ENCODE measurements around the gene APBA1.

DNA sequence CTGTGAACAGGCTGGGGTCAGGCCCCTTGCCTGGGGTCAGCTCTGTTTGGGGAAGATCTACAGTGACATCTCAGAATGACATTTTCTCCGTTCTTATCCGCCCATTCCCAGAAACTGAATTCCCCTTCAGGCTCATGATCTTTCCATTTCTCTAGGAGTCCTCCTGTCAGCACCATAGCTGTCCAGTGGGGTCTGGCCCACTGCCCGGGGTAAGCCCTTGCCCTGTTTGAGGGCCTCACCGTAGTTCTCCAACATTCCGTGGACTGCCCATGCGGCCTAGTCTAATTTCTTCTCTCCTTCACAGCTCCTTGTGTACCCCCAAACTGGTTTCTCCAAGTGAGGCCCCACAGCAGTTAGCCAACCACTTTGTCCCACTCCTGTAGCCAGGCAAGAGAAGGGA is 278.7 kb downstream of the APBA1 start:
- TF ChIP-seq, protein P1, sequence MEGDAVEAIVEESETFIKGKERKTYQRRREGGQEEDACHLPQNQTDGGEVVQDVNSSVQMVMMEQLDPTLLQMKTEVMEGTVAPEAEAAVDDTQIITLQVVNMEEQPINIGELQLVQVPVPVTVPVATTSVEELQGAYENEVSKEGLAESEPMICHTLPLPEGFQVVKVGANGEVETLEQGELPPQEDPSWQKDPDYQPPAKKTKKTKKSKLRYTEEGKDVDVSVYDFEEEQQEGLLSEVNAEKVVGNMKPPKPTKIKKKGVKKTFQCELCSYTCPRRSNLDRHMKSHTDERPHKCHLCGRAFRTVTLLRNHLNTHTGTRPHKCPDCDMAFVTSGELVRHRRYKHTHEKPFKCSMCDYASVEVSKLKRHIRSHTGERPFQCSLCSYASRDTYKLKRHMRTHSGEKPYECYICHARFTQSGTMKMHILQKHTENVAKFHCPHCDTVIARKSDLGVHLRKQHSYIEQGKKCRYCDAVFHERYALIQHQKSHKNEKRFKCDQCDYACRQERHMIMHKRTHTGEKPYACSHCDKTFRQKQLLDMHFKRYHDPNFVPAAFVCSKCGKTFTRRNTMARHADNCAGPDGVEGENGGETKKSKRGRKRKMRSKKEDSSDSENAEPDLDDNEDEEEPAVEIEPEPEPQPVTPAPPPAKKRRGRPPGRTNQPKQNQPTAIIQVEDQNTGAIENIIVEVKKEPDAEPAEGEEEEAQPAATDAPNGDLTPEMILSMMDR (IDR thresholded peaks at IDR 0.05): no peak
- no peak for TF ChIP-seq EZH2 (IDR thresholded peaks at IDR 0.05; ENCODE audit: borderline replicate concordance, insufficient read depth, low read depth, low read length, poor library complexity, severe bottlenecking)

All from B cell (primary cell).